GM12878 (cell line): ENCODE measurements around the gene MAD1L1. TPM values are rescaled to one million over a fixed set of nuclear protein-coding genes. Genes with fewer than 3 reads are reported as not detected.

Experiments used
- ATAC-seq: fragments of 200-7000 bp; cut with Tn5 transposase; 3 replicates; pipeline ENCODE4 v1.9.1; 2020; ENCODE audit warnings: mild to moderate bottlenecking, moderate library complexity
- BruUV-seq: library from RNA; stranded (reverse); fragments of 400-500 nt; replicated peaks from 2 replicates; lab custom pipeline; 2021; lab: Mats Ljungman, UMichigan
- CTCF ChIA-PET: fragments of 300-600 bp; sonication (Branson Sonifier 250); formaldehyde crosslinking; extraction: SDS; loops from one replicate; lab custom pipeline; 2021; ENCODE audit warnings: inconsistent platforms; lab: Yijun Ruan, JAX
- POLR2A ChIA-PET: fragments of 350-600 bp; formaldehyde crosslinking; extraction: SDS; loops from one replicate; lab custom pipeline; 2021; ENCODE audit warnings: inconsistent platforms; lab: Charles Lee
- RAD21 ChIA-PET: fragments of 300-600 bp; sonication (Branson Sonifier 250); formaldehyde crosslinking; loops from one replicate; lab custom pipeline; 2023; ENCODE audit warnings: antibody characterized with exemption; ENCODE audit not compliant: unreplicated experiment; lab: Charles Lee
- SMC1A ChIA-PET: fragments of 300-600 bp; sonication (Branson Sonifier 250); formaldehyde crosslinking; loops from one replicate; lab custom pipeline; 2023; ENCODE audit not compliant: unreplicated experiment, uncharacterized antibody; lab: Charles Lee
- DNase-seq: peaks from one replicate; pipeline ENCODE4 v3.0.0-alpha.2; 2011; ENCODE audit warnings: low read depth, low spot score
- FAIRE-seq: peaks from 3 replicates; lab custom pipeline; 2011; peaks lifted over from hg19 to GRCh38; lab: Jason Lieb, UNC
- H2AFZ ChIP-seq: 2 replicates; pipeline ENCODE4 v1.6.0; 2011; ENCODE audit warnings: low read depth, low read length, control low read depth; ENCODE audit not compliant: control insufficient read depth
- H3K27ac ChIP-seq: 2 replicates; pipeline ENCODE4 v1.5.1; 2011; ENCODE audit warnings: control low read depth; ENCODE audit not compliant: control insufficient read depth, insufficient read depth
- H3K27me3 ChIP-seq, 2 experiments: replicated peaks in 1 of 2; 2 replicates each; pipeline versions ENCODE4 v1.6.0 to v1.6.1; 2011; ENCODE audit warnings: low read length in 1 of 2; ENCODE audit not compliant: control insufficient read depth in 2 of 2, insufficient read depth in 2 of 2
- H3K36me3 ChIP-seq, 2 experiments: 2 replicates each; pipeline ENCODE4 v1.5.1; 2011; ENCODE audit warnings: low read length in 1 of 2; ENCODE audit not compliant: control insufficient read depth in 2 of 2, insufficient read depth in 2 of 2
- H3K4me1 ChIP-seq: 2 replicates; pipeline ENCODE4 v1.6.1; 2011; ENCODE audit warnings: mild to moderate bottlenecking, low read length, moderate library complexity, mixed read lengths; ENCODE audit not compliant: control insufficient read depth, insufficient read depth
- H3K4me2 ChIP-seq: 2 replicates; pipeline ENCODE4 v1.6.0; 2011; ENCODE audit warnings: control low read depth; ENCODE audit not compliant: control insufficient read depth, insufficient read depth
- H3K4me3 ChIP-seq: fragments of 200-600 bp; sonication (generic); 2 replicates; pipeline ENCODE4 v1.5.1; 2016
- H3K79me2 ChIP-seq: 2 replicates; pipeline ENCODE4 v1.6.0; 2011; ENCODE audit warnings: low read length; ENCODE audit not compliant: control insufficient read depth, insufficient read depth
- H3K9ac ChIP-seq: 2 replicates; pipeline ENCODE4 v1.8.0; 2011; ENCODE audit warnings: low read length, control low read depth, mixed read lengths; ENCODE audit not compliant: control insufficient read depth, insufficient read depth
- H3K9me3 ChIP-seq: replicated peaks from 3 replicates; pipeline ENCODE4 v1.5.1; 2011; ENCODE audit warnings: mild to moderate bottlenecking, low read length; ENCODE audit not compliant: control insufficient read depth, insufficient read depth
- H4K20me1 ChIP-seq: 2 replicates; pipeline ENCODE4 v1.6.0; 2011; ENCODE audit not compliant: control insufficient read depth, insufficient read depth
- BHLHE40 ChIP-seq, 2 experiments: fragments of 450-650 bp in 1 of 2; IDR thresholded peaks; 2 replicates each; pipeline ENCODE4 v1.6.1; 2011 to 2017; ENCODE audit warnings: low read depth in 2 of 2, borderline replicate concordance in 1 of 2, improper control_type of control experiment in 1 of 2, low read length in 1 of 2, mild to moderate bottlenecking in 1 of 2
- BMI1 ChIP-seq: fragments of 450-650 bp; IDR thresholded peaks from 2 replicates; pipeline ENCODE4 v1.6.1; 2016; ENCODE audit warnings: mild to moderate bottlenecking, moderate library complexity, borderline replicate concordance
- CREB1 ChIP-seq: IDR thresholded peaks from 2 replicates; pipeline ENCODE4 v1.6.1; 2012; ENCODE audit warnings: low read depth, mild to moderate bottlenecking, inconsistent platforms
- EGR1 ChIP-seq, 2 experiments: IDR thresholded peaks; 1 replicate in 1 of 2; 2 replicates in 1 of 2; pipeline ENCODE4 v1.6.1; 2011 to 2012; ENCODE audit warnings: low read depth in 2 of 2, low read length in 2 of 2, borderline replicate concordance in 1 of 2, mild to moderate bottlenecking in 1 of 2, moderate library complexity in 1 of 2
- EZH2 ChIP-seq: IDR thresholded peaks from 2 replicates; pipeline ENCODE4 v1.6.1; 2012; ENCODE audit warnings: low read depth, mild to moderate bottlenecking, control low read depth, inconsistent platforms, low read length, borderline replicate concordance; ENCODE audit not compliant: control insufficient read depth
- IRF4 ChIP-seq: IDR thresholded peaks from 2 replicates; pipeline ENCODE4 v1.6.1; 2011; ENCODE audit warnings: low read depth, low read length
- KAT2A ChIP-seq: conservative IDR thresholded peaks from 2 replicates; pipeline ENCODE4 v1.6.1; 2011; ENCODE audit warnings: low read depth, low read length; ENCODE audit not compliant: control insufficient read depth
- KDM1A ChIP-seq: fragments of 200-600 bp; sonication (generic); IDR thresholded peaks from 2 replicates; pipeline ENCODE4 v1.6.1; 2016; ENCODE audit warnings: borderline replicate concordance
- MTA3 ChIP-seq: IDR thresholded peaks from 2 replicates; pipeline ENCODE4 v1.6.1; 2012; ENCODE audit warnings: low read length, inconsistent platforms, borderline replicate concordance
- NR2C1 ChIP-seq: fragments of 450-650 bp; IDR thresholded peaks from 2 replicates; pipeline ENCODE4 v1.6.1; 2017; ENCODE audit warnings: antibody characterized with exemption, mild to moderate bottlenecking, moderate library complexity
- RELB ChIP-seq: fragments of 450-650 bp; IDR thresholded peaks from 2 replicates; pipeline ENCODE4 v1.6.1; 2017; ENCODE audit warnings: low read depth, mild to moderate bottlenecking, moderate library complexity
- SIN3A ChIP-seq: IDR thresholded peaks from 2 replicates; pipeline ENCODE4 v1.6.1; 2012; ENCODE audit warnings: low read depth, low read length, improper control_type of control experiment
- SMC3 ChIP-seq: IDR thresholded peaks from 2 replicates; pipeline ENCODE4 v1.6.1; 2011; ENCODE audit warnings: low read length, improper control_type of control experiment, borderline replicate concordance
- SREBF1 ChIP-seq: IDR thresholded peaks from 2 replicates; pipeline ENCODE4 v1.6.1; 2012; ENCODE audit warnings: mild to moderate bottlenecking, low read length
- WGBS: methylation state at CpG from one replicate; pipeline ENCODE4 v1.1.6; 2016; ENCODE audit warnings: low lambda C conversion rate; ENCODE audit not compliant: insufficient replicate concordance, insufficient coverage; ENCODE audit errors: missing lambda C conversion rate; 5-methylcytosine and 5-hydroxymethylcytosine counted together
- in situ Hi-C: fragments of 300-500 bp; cut with MboI; formaldehyde crosslinking; loops from 9 replicates; pipeline ENCODE4 v1.14.3; 2018; ENCODE audit warnings: mixed read lengths
- intact Hi-C: fragments of 100-400 bp; cut with micrococcal nuclease; formaldehyde crosslinking; loops from one replicate; pipeline ENCODE4 v1.14.2; 2022; ENCODE audit not compliant: unreplicated experiment
- polyA plus RNA-seq, 11 experiments: library from polyadenylated mRNA; depleted of rRNA in 4 of 11; unstranded in 6 of 11; stranded (reverse) in 5 of 11; fragments of >200 nt; fragmentation: Nextera tagmentation in 4 of 11; fragmentation: Illumina TruSeq in 1 of 11; extraction: Ambion mirVana in 4 of 11; extraction: Trizol in 1 of 11; gene quantifications; 1 replicate in 1 of 11; 2 replicates in 10 of 11; pipeline versions ENCODE4 v1.2.1 to v1.2.3, GENCODE V29; 2011 to 2016; ENCODE audit warnings: inconsistent platforms in 2 of 11, missing spikeins in 2 of 11, low read depth in 1 of 11
- total RNA-seq, 4 experiments: library from RNA; depleted of rRNA in 3 of 4; stranded (reverse); fragments of >200 nt in 3 of 4; fragmentation: Illumina TruSeq in 1 of 4; extraction: Trizol in 1 of 4; gene quantifications; 2 replicates each; pipeline versions ENCODE4 v1.2.1 to v1.2.3, GENCODE V29; 2013 to 2021
- TF ChIP-seq, protein P1 (sequence below): IDR thresholded peaks from 2 replicates; pipeline ENCODE4 v1.6.1; 2012; ENCODE audit warnings: low read depth, low read length, improper control_type of control experiment

MAD1L1 gene
- total and polyA plus RNA-seq, 10 of the 15 experiments (the other 5 are each of a cell fraction or from before 2014, with no cell fraction given) = 2.2 to 76.8 (median 38.3) TPM

DNA sequence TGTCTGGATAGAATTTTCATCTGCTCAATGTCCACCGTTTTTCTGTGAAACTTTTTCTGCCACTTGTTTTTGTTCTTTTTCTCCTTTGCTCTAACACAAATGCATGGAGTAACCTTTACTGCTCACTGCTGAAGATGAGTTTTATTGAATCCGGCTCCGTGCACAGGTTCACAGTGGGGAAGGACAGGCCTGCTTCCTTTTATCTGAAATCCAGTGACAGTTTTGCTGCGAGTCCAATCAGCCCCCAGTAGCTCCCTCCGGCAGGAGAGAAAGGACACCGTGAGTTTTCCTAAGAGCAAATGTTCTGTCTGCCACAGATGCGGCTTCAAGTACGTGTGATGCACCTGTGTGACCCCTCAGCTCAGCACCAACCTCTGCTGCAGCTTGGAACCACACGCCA, 246.8 kb downstream of the MAD1L1 start:
- no peak overlapping the region for H3K4me3 ChIP-seq
- ChIA-PET RAD21 (no interaction called here), SMC1A (no interaction called here), CTCF (interaction anchor here (1.5 kb wide), 1 partner anchor 209 kb away, joined by 4 read pairs; no protein-coding TSS in a partner anchor), POLR2A (no interaction called here)
- no peak for FAIRE-seq
- TF ChIP-seq, protein P1, sequence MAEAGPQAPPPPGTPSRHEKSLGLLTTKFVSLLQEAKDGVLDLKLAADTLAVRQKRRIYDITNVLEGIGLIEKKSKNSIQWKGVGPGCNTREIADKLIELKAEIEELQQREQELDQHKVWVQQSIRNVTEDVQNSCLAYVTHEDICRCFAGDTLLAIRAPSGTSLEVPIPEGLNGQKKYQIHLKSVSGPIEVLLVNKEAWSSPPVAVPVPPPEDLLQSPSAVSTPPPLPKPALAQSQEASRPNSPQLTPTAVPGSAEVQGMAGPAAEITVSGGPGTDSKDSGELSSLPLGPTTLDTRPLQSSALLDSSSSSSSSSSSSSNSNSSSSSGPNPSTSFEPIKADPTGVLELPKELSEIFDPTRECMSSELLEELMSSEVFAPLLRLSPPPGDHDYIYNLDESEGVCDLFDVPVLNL = no peak
- TF ChIP-seq MTA3 = no peak
- TF ChIP-seq BHLHE40 (IDR thresholded peaks at IDR 0.05; ENCODE audit: borderline replicate concordance in 1 of 2, low read depth in 2 of 2, low read length in 1 of 2) = no peak
- TF ChIP-seq SREBF1 = no peak
- no peak overlapping the region for H3K9ac ChIP-seq
- no peaks in the 10 kb centered on the region for H4K20me1 ChIP-seq
- ATAC-seq = no peak
- no peaks in the 10 kb centered on the region for H3K27me3 ChIP-seq
- BruUV-seq = no TSS peak
- peaks cover 0 to 2% of the 10 kb centered on the region in 2 experiments; a peak in 2 of 4 replicates for H3K36me3 ChIP-seq
- H3K4me2 ChIP-seq = no peak overlapping the region
- H3K4me1 ChIP-seq = no peaks in the 10 kb centered on the region
- 95% methylated on average over 9 of the region's 9 CpGs for WGBS
- no peaks in the 10 kb centered on the region for H3K9me3 ChIP-seq
- DNase-seq = no peak
- intact Hi-C loops (no loop called here), in situ Hi-C loops (no loop called here)
- no peaks in the 10 kb centered on the region for H3K79me2 ChIP-seq
- no peak overlapping the region for H2AFZ ChIP-seq
- H3K27ac ChIP-seq = no peak overlapping the region

- DNase-seq = no peak
- no peak overlapping the region for H3K4me2 ChIP-seq
- RAD21 ChIA-PET = no interaction called here
- peaks cover 0 to 5% of the 10 kb centered on the region in 2 experiments; a peak in 2 of 4 replicates for H3K36me3 ChIP-seq
- 91% methylated on average over 12 of the region's 13 CpGs for WGBS
- no peaks in the 10 kb centered on the region for H4K20me1 ChIP-seq
- no peak overlapping the region for H2AFZ ChIP-seq
- H3K79me2 ChIP-seq = no peaks in the 10 kb centered on the region
- CTCF ChIA-PET = interaction anchor here (1.5 kb wide), 1 partner anchor 210 kb away, joined by 4 read pairs; no protein-coding TSS in a partner anchor
- H3K4me1 ChIP-seq = peaks cover 7% of the 10 kb centered on the region
- no peak overlapping the region for H3K4me3 ChIP-seq
- H3K9me3 ChIP-seq = no peaks in the 10 kb centered on the region
- BruUV-seq = no TSS peak
- FAIRE-seq = no peak
- POLR2A ChIA-PET = no interaction called here
- no peak overlapping the region for H3K27ac ChIP-seq
- in situ Hi-C loops = no loop called here
- intact Hi-C loops = no loop called here
- ATAC-seq = no peak
- SMC1A ChIA-PET = no interaction called here
- no peaks in the 10 kb centered on the region for H3K27me3 ChIP-seq
- no peak overlapping the region for H3K9ac ChIP-seq
- TF ChIP-seq RELB (no peak), KDM1A (no peak), SMC3 (no peak), SIN3A (no peak), CREB1 (no peak), BMI1 (no peak), IRF4 (no peak), KAT2A (no peak), EZH2 (no peak), NR2C1 (no peak), EGR1 (IDR thresholded peaks at IDR 0.05; ENCODE audit: borderline replicate concordance in 1 of 2, low read depth in 2 of 2, low read length in 2 of 2) (no peak)
Observed at GRCh38 chr7:1985042-1985441, 247.7 kb downstream of the MAD1L1 start.
